OCI-LY1 (cell line): ENCODE data around the gene CERS6.

ENCODE experiments used
- CTCF ChIP-seq: fragments of 200-600 bp; sonication (generic), shearing (Covaris generic); IDR thresholded peaks from 2 replicates; pipeline ENCODE4 v1.5.1; 2017; ENCODE audit warnings: mild to moderate bottlenecking, antibody characterized with exemption, low read length, moderate library complexity, mixed read lengths
- EZH2 ChIP-seq: fragments of 200-600 bp; sonication (generic), shearing (Covaris generic); IDR thresholded peaks from 2 replicates; pipeline ENCODE4 v1.8.0; 2017; ENCODE audit warnings: borderline replicate concordance, mixed run types, mild to moderate bottlenecking, antibody characterized with exemption, low read length, moderate library complexity, mixed read lengths

GRCh38 chr2:168816369-168816768, 360.3 kb downstream of the CERS6 start:
- no peak for TF ChIP-seq CTCF
- no peak for TF ChIP-seq EZH2
